K562 (cell line): Measurements from ENCODE around the gene MCCD1. TPM values are rescaled to one million over a fixed set of nuclear protein-coding genes. Genes with fewer than 3 reads are reported as not detected.

Source experiments
- CBX3 ChIP-seq, 2 experiments: IDR thresholded peaks; 1 replicate in 1 of 2; 2 replicates in 1 of 2; pipeline ENCODE4 v1.6.1; 2012; ENCODE audit warnings: inconsistent platforms in 2 of 2, low read length in 2 of 2, borderline replicate concordance in 1 of 2, control low read depth in 1 of 2
- EHMT2 ChIP-seq: fragments of 450-650 bp; IDR thresholded peaks from 2 replicates; pipeline ENCODE4 v1.6.1; 2018; ENCODE audit warnings: antibody characterized with exemption
- GTF2A2 ChIP-seq: IDR thresholded peaks from 2 replicates; pipeline ENCODE4 v1.6.1; 2016; ENCODE audit warnings: mild to moderate bottlenecking, missing genetic modification characterization, missing compliant biosample characterization
- HSF4 ChIP-seq: fragments of 250-450 bp; sonication (Bioruptor Pico); IDR thresholded peaks from 2 replicates; pipeline ENCODE4 v2.1.2; 2022; ENCODE audit warnings: mild to moderate bottlenecking, moderate library complexity, borderline replicate concordance
- MBD2 ChIP-seq: sonication (generic); IDR thresholded peaks from 2 replicates; pipeline ENCODE4 v1.6.1; 2016; ENCODE audit warnings: low read depth, borderline replicate concordance
- PRMT5 ChIP-seq: sonication (generic); formaldehyde crosslinking; IDR thresholded peaks from 2 replicates; pipeline ENCODE4 v1.5.0; 2020; ENCODE audit warnings: missing genetic modification reagents
- SNIP1 ChIP-seq: fragments of 450-650 bp; IDR thresholded peaks from 2 replicates; pipeline ENCODE4 v1.7.1; 2017; ENCODE audit warnings: low read depth, mild to moderate bottlenecking
- THRAP3 ChIP-seq: fragments of 450-650 bp; IDR thresholded peaks from 2 replicates; pipeline ENCODE4 v1.6.1; 2016; ENCODE audit warnings: mild to moderate bottlenecking, inconsistent platforms, borderline replicate concordance
- ZNF197 ChIP-seq: fragments of 200-800 bp; sonication (Bioruptor generic); IDR thresholded peaks from 2 replicates; pipeline ENCODE4 v1.6.1; 2016; ENCODE audit warnings: low read depth, missing genetic modification characterization, missing compliant biosample characterization
- polyA plus RNA-seq, 8 experiments: library from polyadenylated mRNA; depleted of rRNA in 4 of 8; stranded (reverse) in 5 of 8; unstranded in 3 of 8; fragments of >200 nt; fragmentation: Nextera tagmentation in 2 of 8; fragmentation: Illumina TruSeq in 1 of 8; extraction: Ambion mirVana in 2 of 8; extraction: Trizol in 1 of 8; gene quantifications; 2 replicates each; pipeline versions ENCODE4 v1.2.1 to v1.2.3, GENCODE V29; 2011 to 2014; ENCODE audit warnings: inconsistent platforms in 1 of 8, missing spikeins in 1 of 8
- total RNA-seq, 7 experiments: library from RNA; depleted of rRNA in 6 of 7; stranded (reverse); fragments of >200 nt in 6 of 7; fragmentation: Illumina TruSeq in 2 of 7; extraction: Trizol in 2 of 7; gene quantifications; 2 replicates each; pipeline versions ENCODE4 v1.2.1 to v1.2.3, GENCODE V29; 2011 to 2021; ENCODE audit warnings: low replicate concordance in 1 of 7
- TF ChIP-seq, protein P1 (sequence below): sonication (generic); formaldehyde crosslinking; IDR thresholded peaks from 2 replicates; pipeline ENCODE4 v1.8.0; 2023; ENCODE audit warnings: missing genetic modification reagents, mild to moderate bottlenecking, borderline replicate concordance
- TF ChIP-seq, protein P2 (sequence below): fragments of 450-650 bp; conservative IDR thresholded peaks from 2 replicates; pipeline ENCODE4 v1.6.1; 2016; ENCODE audit warnings: missing genetic modification characterization, low read depth, mild to moderate bottlenecking, control low read depth, missing compliant biosample characterization
- TF ChIP-seq, protein P3 (sequence below): sonication (generic); formaldehyde crosslinking; IDR thresholded peaks from 2 replicates; pipeline ENCODE4 v1.4.0; 2020; ENCODE audit warnings: mild to moderate bottlenecking, missing genetic modification reagents
- TF ChIP-seq, protein P4 (sequence below): sonication (generic); formaldehyde crosslinking; IDR thresholded peaks from 2 replicates; pipeline ENCODE4 v1.8.0; 2023; ENCODE audit warnings: mild to moderate bottlenecking, missing genetic modification reagents
- TF ChIP-seq, protein P5 (sequence below): fragments of 450-650 bp; formaldehyde crosslinking; IDR thresholded peaks from 2 replicates; pipeline ENCODE4 v1.4.0; 2020; ENCODE audit warnings: mild to moderate bottlenecking, moderate library complexity

Gene MCCD1
- total and polyA plus RNA-seq, 9 of the 15 experiments (the other 6 are each of a cell fraction or from before 2014, with no cell fraction given) = not detected

DNA sequence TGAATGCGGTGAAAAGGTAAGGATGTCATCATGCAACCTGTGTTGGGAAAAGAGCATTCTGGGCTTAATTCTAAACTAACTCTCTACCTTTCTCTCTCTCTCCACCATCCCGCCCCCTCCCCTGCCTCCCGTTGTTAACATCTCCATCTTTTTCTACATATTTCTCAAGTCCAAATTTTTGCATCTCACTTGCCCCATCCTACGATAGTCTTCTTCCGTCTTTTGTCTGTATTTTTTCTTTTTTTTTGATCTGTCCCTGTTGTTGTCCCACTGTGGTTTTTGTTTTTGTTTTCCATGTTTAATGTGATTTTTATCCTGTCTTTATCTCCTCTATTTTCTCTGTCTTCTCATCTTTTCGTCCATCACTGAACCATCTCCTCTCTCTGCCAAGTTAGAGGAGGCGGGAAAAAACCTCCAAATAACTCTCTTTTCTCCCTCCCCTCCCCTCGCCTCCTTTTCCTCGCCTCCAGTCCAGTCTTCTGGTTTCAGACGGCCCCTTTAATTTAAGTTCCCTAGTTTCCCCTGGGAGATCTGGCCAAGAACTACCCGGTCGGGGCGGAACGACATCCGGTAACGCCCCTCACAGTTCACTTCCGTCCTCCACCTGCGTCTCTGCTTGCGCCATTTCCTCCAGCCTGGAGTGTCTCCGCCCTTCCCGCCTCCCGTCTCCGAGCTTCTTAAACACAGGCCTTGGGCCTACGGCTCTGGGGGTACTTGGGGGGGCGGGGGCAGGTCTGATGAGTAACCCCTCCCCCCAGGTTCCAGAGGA lies 18.4 kb downstream of the MCCD1 start, which contains the start of gene NFKBIL1 (continued):
- TF ChIP-seq, protein P1, sequence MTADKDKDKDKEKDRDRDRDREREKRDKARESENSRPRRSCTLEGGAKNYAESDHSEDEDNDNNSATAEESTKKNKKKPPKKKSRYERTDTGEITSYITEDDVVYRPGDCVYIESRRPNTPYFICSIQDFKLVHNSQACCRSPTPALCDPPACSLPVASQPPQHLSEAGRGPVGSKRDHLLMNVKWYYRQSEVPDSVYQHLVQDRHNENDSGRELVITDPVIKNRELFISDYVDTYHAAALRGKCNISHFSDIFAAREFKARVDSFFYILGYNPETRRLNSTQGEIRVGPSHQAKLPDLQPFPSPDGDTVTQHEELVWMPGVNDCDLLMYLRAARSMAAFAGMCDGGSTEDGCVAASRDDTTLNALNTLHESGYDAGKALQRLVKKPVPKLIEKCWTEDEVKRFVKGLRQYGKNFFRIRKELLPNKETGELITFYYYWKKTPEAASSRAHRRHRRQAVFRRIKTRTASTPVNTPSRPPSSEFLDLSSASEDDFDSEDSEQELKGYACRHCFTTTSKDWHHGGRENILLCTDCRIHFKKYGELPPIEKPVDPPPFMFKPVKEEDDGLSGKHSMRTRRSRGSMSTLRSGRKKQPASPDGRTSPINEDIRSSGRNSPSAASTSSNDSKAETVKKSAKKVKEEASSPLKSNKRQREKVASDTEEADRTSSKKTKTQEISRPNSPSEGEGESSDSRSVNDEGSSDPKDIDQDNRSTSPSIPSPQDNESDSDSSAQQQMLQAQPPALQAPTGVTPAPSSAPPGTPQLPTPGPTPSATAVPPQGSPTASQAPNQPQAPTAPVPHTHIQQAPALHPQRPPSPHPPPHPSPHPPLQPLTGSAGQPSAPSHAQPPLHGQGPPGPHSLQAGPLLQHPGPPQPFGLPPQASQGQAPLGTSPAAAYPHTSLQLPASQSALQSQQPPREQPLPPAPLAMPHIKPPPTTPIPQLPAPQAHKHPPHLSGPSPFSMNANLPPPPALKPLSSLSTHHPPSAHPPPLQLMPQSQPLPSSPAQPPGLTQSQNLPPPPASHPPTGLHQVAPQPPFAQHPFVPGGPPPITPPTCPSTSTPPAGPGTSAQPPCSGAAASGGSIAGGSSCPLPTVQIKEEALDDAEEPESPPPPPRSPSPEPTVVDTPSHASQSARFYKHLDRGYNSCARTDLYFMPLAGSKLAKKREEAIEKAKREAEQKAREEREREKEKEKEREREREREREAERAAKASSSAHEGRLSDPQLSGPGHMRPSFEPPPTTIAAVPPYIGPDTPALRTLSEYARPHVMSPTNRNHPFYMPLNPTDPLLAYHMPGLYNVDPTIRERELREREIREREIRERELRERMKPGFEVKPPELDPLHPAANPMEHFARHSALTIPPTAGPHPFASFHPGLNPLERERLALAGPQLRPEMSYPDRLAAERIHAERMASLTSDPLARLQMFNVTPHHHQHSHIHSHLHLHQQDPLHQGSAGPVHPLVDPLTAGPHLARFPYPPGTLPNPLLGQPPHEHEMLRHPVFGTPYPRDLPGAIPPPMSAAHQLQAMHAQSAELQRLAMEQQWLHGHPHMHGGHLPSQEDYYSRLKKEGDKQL (CRISPR knock-in tag) = no peak
- TF ChIP-seq, protein P2, sequence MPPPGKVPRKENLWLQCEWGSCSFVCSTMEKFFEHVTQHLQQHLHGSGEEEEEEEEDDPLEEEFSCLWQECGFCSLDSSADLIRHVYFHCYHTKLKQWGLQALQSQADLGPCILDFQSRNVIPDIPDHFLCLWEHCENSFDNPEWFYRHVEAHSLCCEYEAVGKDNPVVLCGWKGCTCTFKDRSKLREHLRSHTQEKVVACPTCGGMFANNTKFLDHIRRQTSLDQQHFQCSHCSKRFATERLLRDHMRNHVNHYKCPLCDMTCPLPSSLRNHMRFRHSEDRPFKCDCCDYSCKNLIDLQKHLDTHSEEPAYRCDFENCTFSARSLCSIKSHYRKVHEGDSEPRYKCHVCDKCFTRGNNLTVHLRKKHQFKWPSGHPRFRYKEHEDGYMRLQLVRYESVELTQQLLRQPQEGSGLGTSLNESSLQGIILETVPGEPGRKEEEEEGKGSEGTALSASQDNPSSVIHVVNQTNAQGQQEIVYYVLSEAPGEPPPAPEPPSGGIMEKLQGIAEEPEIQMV (tag) = peak; percentile 65
- TF ChIP-seq, protein P3, sequence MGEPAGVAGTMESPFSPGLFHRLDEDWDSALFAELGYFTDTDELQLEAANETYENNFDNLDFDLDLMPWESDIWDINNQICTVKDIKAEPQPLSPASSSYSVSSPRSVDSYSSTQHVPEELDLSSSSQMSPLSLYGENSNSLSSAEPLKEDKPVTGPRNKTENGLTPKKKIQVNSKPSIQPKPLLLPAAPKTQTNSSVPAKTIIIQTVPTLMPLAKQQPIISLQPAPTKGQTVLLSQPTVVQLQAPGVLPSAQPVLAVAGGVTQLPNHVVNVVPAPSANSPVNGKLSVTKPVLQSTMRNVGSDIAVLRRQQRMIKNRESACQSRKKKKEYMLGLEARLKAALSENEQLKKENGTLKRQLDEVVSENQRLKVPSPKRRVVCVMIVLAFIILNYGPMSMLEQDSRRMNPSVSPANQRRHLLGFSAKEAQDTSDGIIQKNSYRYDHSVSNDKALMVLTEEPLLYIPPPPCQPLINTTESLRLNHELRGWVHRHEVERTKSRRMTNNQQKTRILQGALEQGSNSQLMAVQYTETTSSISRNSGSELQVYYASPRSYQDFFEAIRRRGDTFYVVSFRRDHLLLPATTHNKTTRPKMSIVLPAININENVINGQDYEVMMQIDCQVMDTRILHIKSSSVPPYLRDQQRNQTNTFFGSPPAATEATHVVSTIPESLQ (CRISPR knock-in tag) = 0 out of 2 replicates have a peak, but pooled peaks have one; percentile 45
- no peak; the same call in 1 of the 2 replicates for TF ChIP-seq ZNF197 (CRISPR knock-in tag)
- no peak for TF ChIP-seq PRMT5
- peak; percentile 90 for TF ChIP-seq MBD2
- TF ChIP-seq THRAP3 = peak; percentile 84; the same call in 1 of the 2 replicates
- TF ChIP-seq, protein P4, sequence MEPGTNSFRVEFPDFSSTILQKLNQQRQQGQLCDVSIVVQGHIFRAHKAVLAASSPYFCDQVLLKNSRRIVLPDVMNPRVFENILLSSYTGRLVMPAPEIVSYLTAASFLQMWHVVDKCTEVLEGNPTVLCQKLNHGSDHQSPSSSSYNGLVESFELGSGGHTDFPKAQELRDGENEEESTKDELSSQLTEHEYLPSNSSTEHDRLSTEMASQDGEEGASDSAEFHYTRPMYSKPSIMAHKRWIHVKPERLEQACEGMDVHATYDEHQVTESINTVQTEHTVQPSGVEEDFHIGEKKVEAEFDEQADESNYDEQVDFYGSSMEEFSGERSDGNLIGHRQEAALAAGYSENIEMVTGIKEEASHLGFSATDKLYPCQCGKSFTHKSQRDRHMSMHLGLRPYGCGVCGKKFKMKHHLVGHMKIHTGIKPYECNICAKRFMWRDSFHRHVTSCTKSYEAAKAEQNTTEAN (CRISPR knock-in tag) = 0 out of 2 replicates have a peak, but pooled peaks have one; percentile 21
- TF ChIP-seq HSF4 (CRISPR knock-in tag) = no peak; the same call in 1 of the 2 replicates
- TF ChIP-seq, protein P5, sequence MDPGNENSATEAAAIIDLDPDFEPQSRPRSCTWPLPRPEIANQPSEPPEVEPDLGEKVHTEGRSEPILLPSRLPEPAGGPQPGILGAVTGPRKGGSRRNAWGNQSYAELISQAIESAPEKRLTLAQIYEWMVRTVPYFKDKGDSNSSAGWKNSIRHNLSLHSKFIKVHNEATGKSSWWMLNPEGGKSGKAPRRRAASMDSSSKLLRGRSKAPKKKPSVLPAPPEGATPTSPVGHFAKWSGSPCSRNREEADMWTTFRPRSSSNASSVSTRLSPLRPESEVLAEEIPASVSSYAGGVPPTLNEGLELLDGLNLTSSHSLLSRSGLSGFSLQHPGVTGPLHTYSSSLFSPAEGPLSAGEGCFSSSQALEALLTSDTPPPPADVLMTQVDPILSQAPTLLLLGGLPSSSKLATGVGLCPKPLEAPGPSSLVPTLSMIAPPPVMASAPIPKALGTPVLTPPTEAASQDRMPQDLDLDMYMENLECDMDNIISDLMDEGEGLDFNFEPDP = no peak
- peak; percentile 40; the same call in 1 of the 2 replicates for TF ChIP-seq EHMT2
- TF ChIP-seq SNIP1 = peak; percentile 43
- TF ChIP-seq GTF2A2 (tag) = peak; percentile 68
- no peak; a peak in 1 of 3 replicates for TF ChIP-seq CBX3 (IDR thresholded peaks at IDR 0.05; ENCODE audit: borderline replicate concordance in 1 of 2, low read length in 2 of 2)
